Measurements from ENCODE around the gene TBX3.

Gene TBX3

DNA sequence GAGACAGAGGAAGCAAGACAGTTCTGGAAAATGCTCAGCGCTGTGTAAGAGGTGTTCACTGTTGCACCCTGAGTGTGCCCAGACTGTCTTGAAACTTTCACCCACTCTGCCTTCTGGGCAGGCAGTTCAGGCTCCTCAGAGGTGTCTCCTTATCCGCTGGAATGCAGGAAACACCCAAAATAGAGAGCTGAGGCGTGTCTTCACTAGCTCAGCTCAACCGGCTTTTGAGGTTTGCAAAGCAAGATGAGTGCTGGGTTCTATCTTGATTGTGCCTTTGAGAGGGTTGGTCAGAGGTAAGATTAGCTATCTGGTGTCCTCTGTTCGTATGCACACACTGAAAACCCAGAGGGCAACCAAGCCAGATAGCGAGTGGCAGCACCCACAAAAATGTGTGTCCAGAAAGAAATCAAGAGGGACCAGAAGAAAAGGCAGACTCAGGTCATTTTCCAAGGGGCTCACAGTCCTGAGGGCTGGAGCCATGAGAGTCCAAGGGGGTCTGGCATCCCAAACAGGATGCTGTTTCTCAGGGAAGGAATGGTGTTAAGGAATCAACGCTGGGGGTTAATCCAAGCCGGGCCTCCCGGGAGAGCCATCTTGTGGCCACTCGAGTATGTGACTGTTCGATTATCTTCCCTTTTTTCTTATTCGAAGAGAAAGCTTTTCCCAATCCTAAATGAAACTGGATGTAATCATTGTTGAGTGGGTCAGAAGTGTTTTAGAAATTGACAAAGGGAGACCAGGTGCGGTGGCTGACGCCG lies 47.1 kb downstream of the TBX3 start:
- in situ Hi-C loops (cut with MboI; ENCODE audit: low sequenced_read_pairs), result no loop called here

DNA sequence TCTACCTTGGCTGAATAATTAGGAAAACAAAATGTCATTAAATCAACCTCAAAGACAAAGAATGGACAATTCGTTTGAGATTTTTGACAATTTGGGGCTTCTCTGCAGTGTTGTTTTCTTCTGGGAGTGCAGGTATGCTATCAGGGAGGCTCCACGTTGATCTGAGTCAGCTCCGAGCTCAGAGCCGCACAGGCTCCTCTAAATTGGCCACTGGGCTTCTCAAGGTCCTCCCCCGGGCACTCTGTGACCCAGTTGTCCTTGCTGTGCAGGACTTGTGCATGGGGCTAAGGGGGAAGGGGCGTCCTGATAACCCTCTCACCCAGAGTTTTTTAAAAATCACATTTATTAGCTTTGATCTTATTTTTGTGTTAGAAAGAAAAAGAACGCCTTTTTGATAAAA lies 52.7 kb downstream of the TBX3 start:
- Histone ChIP-seq H3K4me3 (no peak overlapping the region), H3K27me3 (ENCODE audit: low read depth) (no peaks in the 10 kb centered on the region), H3K9me3 (no peaks in the 10 kb centered on the region), H3K36me3 (replicated peaks) (no peaks in the 10 kb centered on the region), H3K4me1 (no peaks in the 10 kb centered on the region)
- DNase-seq (ENCODE audit: low spot score in 2 of 2), result no peak
- in situ Hi-C loops (cut with MboI; ENCODE audit: low sequenced_read_pairs), result no loop called here

More for the DNA sequence above, 47.1 kb downstream of the TBX3 start:
- H3K9me3 ChIP-seq, result no peaks in the 10 kb centered on the region
- H3K36me3 ChIP-seq (replicated peaks), result no peaks in the 10 kb centered on the region
- DNase-seq (ENCODE audit: low spot score in 2 of 2), result peak in 1 of 2 experiments; percentile 33
- H3K27me3 ChIP-seq (ENCODE audit: low read depth), result no peaks in the 10 kb centered on the region
- H3K4me1 ChIP-seq, result no peaks in the 10 kb centered on the region
- no peak overlapping the region for H3K4me3 ChIP-seq

DNA sequence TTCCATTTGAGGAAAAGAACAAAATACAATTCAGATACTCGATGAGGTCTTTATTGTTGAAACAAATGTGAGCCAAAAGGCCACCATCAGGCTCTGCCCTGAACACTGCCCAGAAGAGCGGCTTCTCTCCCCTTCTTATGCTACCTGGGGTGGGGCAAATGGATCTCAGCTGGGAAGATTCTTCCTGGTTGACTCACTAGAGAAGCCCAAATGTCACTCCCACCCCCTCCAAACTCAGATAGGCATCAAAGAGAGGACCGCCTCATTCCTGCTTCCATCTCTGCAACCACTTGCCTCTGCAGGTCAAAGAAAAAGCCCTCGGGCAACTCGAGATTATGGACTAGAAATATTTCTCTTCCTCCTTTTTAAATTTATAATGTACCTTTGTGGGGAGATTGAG lies 55.8 kb downstream of the TBX3 start:
- Histone ChIP-seq H3K27me3 (ENCODE audit: low read depth) (no peaks in the 10 kb centered on the region), H3K4me1 (peaks cover 2% of the 10 kb centered on the region; the same call in 1 of the 2 replicates), H3K36me3 (replicated peaks) (no peaks in the 10 kb centered on the region), H3K9me3 (no peaks in the 10 kb centered on the region), H3K4me3 (no peak overlapping the region)
- in situ Hi-C loops (cut with MboI; ENCODE audit: low sequenced_read_pairs), result loop anchor here (5.0 kb wide), 1 partner anchor 1289 kb away; no protein-coding TSS in a partner anchor
- DNase-seq (ENCODE audit: low spot score in 2 of 2), result no peak

DNA sequence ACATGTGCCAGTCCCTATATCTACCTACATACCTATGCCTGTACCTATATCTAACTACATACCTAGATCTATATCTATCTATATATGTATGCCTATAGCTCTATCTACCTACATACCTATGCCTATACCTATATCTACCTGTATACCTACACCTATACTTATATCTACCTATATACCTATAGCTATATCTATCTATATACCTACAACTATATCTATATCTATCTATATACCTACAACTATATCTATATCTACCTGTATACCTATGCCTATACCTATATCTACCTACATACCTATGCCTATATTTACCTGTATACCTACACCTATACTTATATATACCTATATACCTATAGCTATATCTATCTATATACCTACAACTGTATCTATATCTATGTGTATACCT lies 56.6 kb downstream of the TBX3 start:
- no peaks in the 10 kb centered on the region for H3K9me3 ChIP-seq
- H3K4me3 ChIP-seq, result no peak overlapping the region
- in situ Hi-C loops (cut with MboI; ENCODE audit: low sequenced_read_pairs), result loop anchor here (5.0 kb wide), 1 partner anchor 1290 kb away; no protein-coding TSS in a partner anchor
- DNase-seq (ENCODE audit: low spot score in 2 of 2), result no peak
- H3K27me3 ChIP-seq (ENCODE audit: low read depth), result no peaks in the 10 kb centered on the region
- H3K4me1 ChIP-seq, result peaks cover 2% of the 10 kb centered on the region; the same call in 1 of the 2 replicates
- no peaks in the 10 kb centered on the region for H3K36me3 ChIP-seq (replicated peaks)

DNA sequence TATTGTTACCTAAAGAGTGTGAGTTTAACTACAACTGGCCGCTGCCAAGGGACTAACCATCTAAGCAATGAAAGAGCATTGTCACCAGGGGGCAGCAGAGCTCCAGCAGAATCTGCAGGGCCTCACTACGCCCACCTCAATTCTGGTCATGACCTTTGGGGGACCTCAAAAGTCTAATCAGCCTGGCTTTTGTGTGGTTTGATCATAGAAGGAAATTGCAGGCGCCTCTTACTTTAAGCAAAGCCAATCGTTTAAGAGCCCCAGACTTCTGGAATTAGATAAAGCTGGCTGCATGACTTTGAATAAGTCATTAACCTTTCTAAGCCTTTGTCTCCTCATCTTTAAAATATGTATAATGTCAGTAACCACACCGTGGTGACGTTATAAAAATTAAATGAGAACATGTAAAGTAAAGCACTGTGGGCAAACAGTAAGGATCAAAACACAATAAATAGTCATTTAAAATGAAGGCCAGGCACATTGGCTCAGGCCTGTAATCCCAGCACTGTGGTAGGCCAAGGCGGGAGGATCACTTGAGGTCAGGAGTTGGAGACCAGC lies 58.6 kb downstream of the TBX3 start:
- H3K4me3 ChIP-seq, result no peak overlapping the region
- in situ Hi-C loops (cut with MboI; ENCODE audit: low sequenced_read_pairs), result loop anchor here (5.0 kb wide), 1 partner anchor 1292 kb away; no protein-coding TSS in a partner anchor
- no peaks in the 10 kb centered on the region for H3K27me3 ChIP-seq (ENCODE audit: low read depth)
- H3K36me3 ChIP-seq (replicated peaks), result no peaks in the 10 kb centered on the region
- H3K9me3 ChIP-seq, result no peaks in the 10 kb centered on the region
- DNase-seq (ENCODE audit: low spot score in 2 of 2), result peak; percentile 49 to 83
- H3K4me1 ChIP-seq, result peaks cover 2% of the 10 kb centered on the region; the same call in 1 of the 2 replicates

DNA sequence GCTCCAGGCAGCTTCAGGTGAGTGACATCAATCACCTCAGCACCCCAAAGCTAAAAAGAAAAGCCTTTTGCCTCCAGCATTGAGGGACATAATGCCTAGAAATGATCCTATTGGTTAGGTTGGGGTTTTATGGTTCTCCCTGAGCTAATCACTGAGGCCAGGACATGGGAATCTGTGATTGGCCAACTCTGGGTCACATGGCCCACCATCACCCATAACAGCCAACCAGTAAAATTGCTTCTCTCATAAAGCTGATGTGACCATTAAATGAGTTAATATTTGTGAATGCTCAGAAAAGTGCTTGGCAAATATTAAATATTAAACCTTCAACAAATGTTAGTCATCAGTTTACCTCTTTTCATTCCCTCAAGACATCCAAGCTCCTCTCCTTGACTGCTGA lies 60.2 kb downstream of the TBX3 start:
- H3K4me1 ChIP-seq, result peaks cover 2% of the 10 kb centered on the region; the same call in 1 of the 2 replicates
- DNase-seq (ENCODE audit: low spot score in 2 of 2), result no peak
- H3K36me3 ChIP-seq (replicated peaks), result no peaks in the 10 kb centered on the region
- no peaks in the 10 kb centered on the region for H3K27me3 ChIP-seq (ENCODE audit: low read depth)
- H3K4me3 ChIP-seq, result no peak overlapping the region
- in situ Hi-C loops (cut with MboI; ENCODE audit: low sequenced_read_pairs), result no loop called here
- H3K9me3 ChIP-seq, result no peaks in the 10 kb centered on the region
